GM12872 (cell line): ENCODE results near the gene ANO1.

Experiments used
- TF ChIP-seq, protein P1 (sequence below): IDR thresholded peaks from 3 replicates; pipeline ENCODE4 v1.5.1; 2011; ENCODE audit warnings: low read depth, mild to moderate bottlenecking, low read length, moderate library complexity; ENCODE audit not compliant: insufficient read depth

ANO1 gene

DNA sequence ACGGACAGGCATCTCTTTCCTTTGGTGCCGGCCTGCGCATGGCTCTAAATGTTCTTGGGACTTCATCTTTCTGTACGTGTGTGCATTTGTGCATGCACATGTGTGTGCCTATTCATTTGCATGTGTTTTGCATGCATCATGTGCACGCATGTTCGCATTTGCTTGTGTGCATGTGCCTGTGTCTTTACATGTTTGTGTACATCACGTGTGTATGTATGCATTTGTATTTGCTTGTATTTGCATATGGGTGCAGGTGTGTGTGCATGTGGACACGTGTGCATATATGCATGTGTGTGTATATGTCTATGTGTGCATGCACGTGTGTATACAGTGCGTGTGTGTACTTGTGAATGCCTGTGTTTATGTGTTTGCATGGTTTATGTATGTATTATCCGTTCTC, 111.5 kb downstream of the ANO1 start:
- TF ChIP-seq, protein P1, sequence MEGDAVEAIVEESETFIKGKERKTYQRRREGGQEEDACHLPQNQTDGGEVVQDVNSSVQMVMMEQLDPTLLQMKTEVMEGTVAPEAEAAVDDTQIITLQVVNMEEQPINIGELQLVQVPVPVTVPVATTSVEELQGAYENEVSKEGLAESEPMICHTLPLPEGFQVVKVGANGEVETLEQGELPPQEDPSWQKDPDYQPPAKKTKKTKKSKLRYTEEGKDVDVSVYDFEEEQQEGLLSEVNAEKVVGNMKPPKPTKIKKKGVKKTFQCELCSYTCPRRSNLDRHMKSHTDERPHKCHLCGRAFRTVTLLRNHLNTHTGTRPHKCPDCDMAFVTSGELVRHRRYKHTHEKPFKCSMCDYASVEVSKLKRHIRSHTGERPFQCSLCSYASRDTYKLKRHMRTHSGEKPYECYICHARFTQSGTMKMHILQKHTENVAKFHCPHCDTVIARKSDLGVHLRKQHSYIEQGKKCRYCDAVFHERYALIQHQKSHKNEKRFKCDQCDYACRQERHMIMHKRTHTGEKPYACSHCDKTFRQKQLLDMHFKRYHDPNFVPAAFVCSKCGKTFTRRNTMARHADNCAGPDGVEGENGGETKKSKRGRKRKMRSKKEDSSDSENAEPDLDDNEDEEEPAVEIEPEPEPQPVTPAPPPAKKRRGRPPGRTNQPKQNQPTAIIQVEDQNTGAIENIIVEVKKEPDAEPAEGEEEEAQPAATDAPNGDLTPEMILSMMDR: no peak

DNA sequence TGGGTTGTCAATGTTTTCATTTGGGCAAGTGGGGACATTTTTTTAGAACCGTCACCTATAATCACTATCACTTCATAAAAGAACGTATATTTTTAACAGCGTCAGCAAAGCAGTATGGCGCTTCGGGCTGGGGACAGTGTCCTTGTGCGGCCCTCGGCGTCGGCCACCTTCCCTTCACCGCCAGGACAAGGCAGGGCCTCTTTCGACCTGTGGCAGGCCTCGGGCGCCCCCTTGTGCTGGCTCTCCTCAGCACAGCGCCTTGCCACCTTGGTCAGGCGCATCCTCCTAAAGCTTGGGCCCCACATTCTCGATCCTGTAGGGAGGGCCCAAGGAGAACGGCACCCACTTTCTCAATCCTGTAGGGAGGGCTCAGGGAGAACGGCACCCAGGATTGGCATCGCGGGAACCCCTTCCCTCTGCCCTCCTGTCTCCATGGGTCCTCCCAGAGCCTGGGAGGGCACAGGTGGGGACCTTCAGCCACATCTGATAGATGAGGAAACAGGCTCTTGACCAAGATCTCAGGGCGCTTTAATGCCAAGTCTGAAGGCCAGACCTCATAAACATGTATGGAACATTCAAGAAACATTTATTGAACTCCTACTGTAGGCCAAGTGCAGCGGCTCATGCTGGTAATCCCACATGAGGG, 113.5 kb downstream of the ANO1 start:
- TF ChIP-seq, protein P1: peak; percentile 60

DNA sequence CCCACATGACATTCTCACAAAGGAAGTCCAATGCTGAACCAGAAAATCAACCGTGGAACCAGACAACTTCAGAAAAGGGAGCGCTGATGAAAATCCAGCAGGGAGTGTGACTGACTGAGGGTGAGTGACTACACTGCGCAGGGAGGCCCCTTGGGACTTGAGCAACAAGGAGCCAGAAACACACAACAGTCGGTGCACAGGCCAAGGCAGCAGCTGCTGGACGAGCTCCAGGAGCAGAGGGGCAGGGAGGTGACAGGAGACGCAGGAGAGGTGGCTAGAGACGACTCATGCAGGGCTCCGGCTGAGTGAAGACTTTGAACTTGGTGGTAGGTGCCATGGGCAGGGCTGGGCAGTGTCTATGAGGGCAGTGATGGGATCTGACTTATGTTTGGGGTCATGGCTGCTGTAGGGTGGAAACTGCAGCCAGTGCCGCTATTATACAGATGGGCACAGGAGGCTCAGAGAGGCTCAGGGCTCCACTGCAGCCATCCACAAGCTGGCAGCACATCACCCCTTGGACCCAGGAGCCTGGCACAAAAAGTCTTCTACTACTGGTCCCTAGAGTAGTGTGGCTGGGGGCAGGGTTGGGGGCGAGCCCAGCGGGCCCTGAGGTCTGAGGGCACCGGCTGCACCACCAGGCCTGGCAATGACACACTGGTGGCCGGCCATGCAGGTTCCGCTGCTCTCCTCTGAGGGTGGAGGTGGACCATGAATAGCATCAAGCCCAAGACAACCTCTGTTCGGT, 114.7 kb downstream of the ANO1 start:
- TF ChIP-seq, protein P1: no peak

DNA sequence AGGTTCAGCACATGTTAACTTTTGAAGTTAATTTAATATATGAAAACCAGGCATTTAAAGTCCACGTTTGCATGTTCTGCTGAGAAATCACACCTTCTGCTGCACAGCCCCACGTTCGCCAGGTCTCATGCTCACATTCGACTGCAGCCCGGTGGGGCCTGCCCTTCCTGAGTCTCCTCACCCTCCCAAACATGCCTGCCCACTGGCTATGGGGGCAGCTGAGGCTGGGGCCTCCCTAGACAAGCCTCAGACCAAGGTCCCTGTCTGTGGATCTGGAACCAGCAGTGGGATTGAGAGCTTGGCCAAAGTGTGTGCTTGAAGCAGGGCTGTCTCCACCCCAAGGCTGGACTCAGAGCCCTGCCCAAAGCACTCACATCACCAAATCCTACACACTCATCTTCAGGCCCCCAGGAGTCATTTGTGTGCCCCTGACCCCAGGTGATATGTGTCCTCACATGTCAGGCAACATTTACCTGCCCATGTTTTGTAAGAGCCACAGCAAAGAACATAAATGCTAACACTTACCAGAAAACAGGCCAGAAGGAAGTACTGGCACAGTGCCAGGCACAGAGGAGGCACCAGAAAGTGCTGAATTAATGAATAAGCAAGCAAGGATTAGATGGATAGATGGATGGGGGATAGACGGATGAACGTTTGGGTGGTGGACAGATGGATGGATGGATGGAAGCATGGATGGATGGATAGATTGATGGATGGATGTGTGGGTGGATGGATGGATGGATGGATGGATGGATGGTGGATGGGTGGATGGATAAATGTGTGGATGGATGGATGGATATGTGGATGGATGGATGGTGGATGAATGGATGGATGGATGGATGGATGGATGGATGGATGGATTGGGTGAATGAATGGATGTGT, 115.5 kb downstream of the ANO1 start:
- TF ChIP-seq, protein P1: no peak

DNA sequence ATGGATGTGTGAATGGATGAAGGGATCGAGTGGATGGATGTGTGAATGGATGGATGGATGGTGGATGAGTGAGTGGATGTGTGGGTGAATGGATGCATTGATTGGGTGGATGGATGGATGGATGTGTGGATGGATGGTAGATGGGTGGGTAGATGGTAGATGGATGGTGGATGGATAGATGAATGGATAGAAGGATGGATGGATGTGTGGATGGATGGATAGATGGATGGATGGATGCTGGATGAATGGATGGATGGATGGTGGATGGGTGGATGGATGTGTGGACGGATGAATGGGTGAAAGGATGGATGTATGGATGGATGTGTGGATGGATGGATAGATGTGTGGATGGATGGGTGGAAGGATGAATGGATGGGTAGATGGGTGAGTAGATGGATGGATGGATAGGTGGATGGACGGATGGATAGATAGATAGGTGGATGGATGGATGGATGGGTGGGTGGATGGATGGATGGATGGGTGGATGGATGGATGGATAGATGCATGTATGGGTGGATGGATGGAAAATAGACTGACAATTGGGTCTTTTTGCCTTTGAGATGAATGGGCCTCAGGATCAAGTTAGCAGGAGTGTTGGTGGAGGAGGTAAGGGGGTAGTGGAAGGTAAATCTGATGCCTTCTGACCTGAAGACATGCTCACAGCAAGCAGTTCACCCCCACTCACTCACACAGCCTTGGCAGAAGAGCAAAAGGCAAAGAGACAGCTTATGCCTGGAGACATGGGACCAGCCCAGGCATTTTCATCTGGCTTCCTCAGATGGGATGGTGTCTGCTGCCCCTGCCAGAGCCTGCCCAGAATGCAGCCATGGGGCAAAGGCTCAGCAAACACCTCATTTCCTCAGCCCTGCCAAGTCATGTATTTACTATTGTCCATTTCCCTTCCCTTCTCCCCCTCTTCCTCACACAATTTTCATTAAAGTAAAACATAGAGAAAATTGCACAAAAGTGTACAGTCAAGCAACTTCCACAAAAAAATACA, 117.0 kb downstream of the ANO1 start:
- TF ChIP-seq, protein P1: no peak

DNA sequence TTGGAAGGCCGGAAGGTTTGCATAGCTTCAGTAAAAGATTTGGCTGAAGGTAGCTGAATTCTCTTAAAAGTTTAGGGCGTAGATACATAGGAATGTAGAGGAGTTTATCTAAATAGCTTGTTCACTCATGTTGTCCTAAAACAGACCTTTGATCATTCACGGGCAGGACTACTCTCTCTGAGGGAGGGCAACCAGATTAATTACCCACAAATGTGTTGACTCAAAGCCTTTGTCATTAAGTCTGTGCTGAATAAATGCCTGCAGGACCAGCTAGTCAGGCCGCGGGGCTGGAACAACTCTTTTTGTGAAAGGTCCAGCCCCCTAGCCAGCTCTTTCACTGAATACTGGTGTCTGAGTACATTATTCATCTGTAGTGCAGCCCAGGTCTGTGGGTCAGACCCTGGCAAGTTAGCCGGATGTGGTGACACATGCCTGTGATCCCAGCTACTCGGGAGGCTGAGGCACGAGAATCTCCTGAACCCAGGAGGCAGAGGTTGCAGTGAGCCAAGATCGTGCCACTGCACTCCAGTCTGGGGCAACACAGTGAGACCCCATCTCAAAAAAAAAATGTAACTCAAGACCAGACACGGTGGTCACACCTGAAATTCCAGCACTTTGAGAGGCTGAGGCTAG, 122.2 kb downstream of the ANO1 start:
- TF ChIP-seq, protein P1: no peak
